CD14-positive monocyte (primary cell): Measurements from ENCODE around the gene ADH4. TPM values are rescaled to one million over a fixed set of nuclear protein-coding genes. Genes with fewer than 3 reads are reported as not detected.

ENCODE experiments used
- DNase-seq, 3 donors: peaks; one replicate each; pipeline ENCODE4 v3.0.0-alpha.2; 2011 to 2022
- H2AFZ ChIP-seq: 2 replicates; pipeline ENCODE4 v1.6.0; 2012; ENCODE audit warnings: mild to moderate bottlenecking, low read depth, low read length, inconsistent platforms; ENCODE audit not compliant: insufficient read depth, poor library complexity, severe bottlenecking
- H3K27ac ChIP-seq, 2 donors: 1 replicate in 1 of 2; 2 replicates in 1 of 2; pipeline ENCODE4 v1.5.1; 2012 to 2013; ENCODE audit warnings: low read length in 2 of 2, control low read depth in 1 of 2, inconsistent platforms in 1 of 2, low read depth in 1 of 2, mild to moderate bottlenecking in 1 of 2
- H3K27me3 ChIP-seq, 2 donors: one replicate each; pipeline versions ENCODE4 v1.6.0 to v1.6.1; 2011 to 2013; ENCODE audit warnings: low read length in 2 of 2; ENCODE audit not compliant: control insufficient read depth in 2 of 2, insufficient read depth in 2 of 2
- H3K36me3 ChIP-seq, 2 donors: replicated peaks in 1 of 2; 1 replicate in 1 of 2; 2 replicates in 1 of 2; pipeline versions ENCODE4 v1.5.1 to v1.6.1; 2012 to 2013; ENCODE audit warnings: low read length in 2 of 2, control low read depth in 1 of 2, inconsistent platforms in 1 of 2, mild to moderate bottlenecking in 1 of 2; ENCODE audit not compliant: insufficient read depth in 2 of 2, control insufficient read depth in 1 of 2
- H3K4me1 ChIP-seq, 2 donors: 1 replicate in 1 of 2; 2 replicates in 1 of 2; pipeline versions ENCODE4 v1.5.1 to v1.6.1; 2012 to 2013; ENCODE audit warnings: low read length in 2 of 2, control low read depth in 1 of 2, inconsistent platforms in 1 of 2, mild to moderate bottlenecking in 1 of 2, moderate library complexity in 1 of 2; ENCODE audit not compliant: insufficient read depth in 2 of 2, control insufficient read depth in 1 of 2
- H3K4me2 ChIP-seq: replicated peaks from 2 replicates; pipeline ENCODE3; 2012; ENCODE audit warnings: low read length, moderate library complexity, mild to moderate bottlenecking; ENCODE audit not compliant: poor library complexity, severe bottlenecking; ENCODE audit errors: extremely low read depth
- H3K4me3 ChIP-seq, 3 experiments: fragments of 200-600 bp in 1 of 3; sonication (generic) in 1 of 3; replicated peaks in 1 of 3; 1 replicate in 2 of 3; 2 replicates in 1 of 3; pipeline ENCODE4 v1.5.1; 2011 to 2013; ENCODE audit warnings: low read length in 3 of 3, mild to moderate bottlenecking in 3 of 3, control low read depth in 2 of 3, low read depth in 2 of 3, inconsistent platforms in 1 of 3, moderate library complexity in 1 of 3
- H3K79me2 ChIP-seq: 2 replicates; pipeline ENCODE4 v1.6.0; 2012; ENCODE audit warnings: mild to moderate bottlenecking, control low read depth, inconsistent platforms, low read length, moderate library complexity; ENCODE audit not compliant: insufficient read depth
- H3K9ac ChIP-seq: 2 replicates; pipeline ENCODE4 v1.6.0; 2017; ENCODE audit warnings: low read length, mild to moderate bottlenecking; ENCODE audit not compliant: insufficient read depth, poor library complexity, severe bottlenecking
- H3K9me3 ChIP-seq, 2 donors: replicated peaks in 1 of 2; 1 replicate in 1 of 2; 2 replicates in 1 of 2; pipeline versions ENCODE4 v1.5.1 to v1.6.1; 2012 to 2013; ENCODE audit warnings: low read length in 2 of 2, control low read depth in 1 of 2; ENCODE audit not compliant: control insufficient read depth in 1 of 2, insufficient read depth in 1 of 2
- H4K20me1 ChIP-seq: 2 replicates; pipeline ENCODE4 v1.6.0; 2012; ENCODE audit warnings: mild to moderate bottlenecking, low read length, control low read depth, moderate library complexity; ENCODE audit not compliant: insufficient read depth
- H3K27ac Mint-ChIP-seq, 7 donors: one replicate each; pipeline ENCODE4 v1.8.0; 2020; ENCODE audit warnings: mild to moderate bottlenecking in 7 of 7, mixed read lengths in 7 of 7, moderate library complexity in 6 of 7, inconsistent platforms in 2 of 7
- H3K27me3 Mint-ChIP-seq, 3 donors: one replicate each; pipeline ENCODE4 v1.8.0; 2021 to 2022; ENCODE audit warnings: low read depth in 3 of 3, mild to moderate bottlenecking in 3 of 3, mixed read lengths in 3 of 3, moderate library complexity in 3 of 3, inconsistent platforms in 1 of 3
- H3K36me3 Mint-ChIP-seq, 2 donors: one replicate each; pipeline ENCODE4 v1.8.0; 2020; ENCODE audit warnings: mixed read lengths in 2 of 2, inconsistent platforms in 1 of 2, mild to moderate bottlenecking in 1 of 2
- H3K4me1 Mint-ChIP-seq: one replicate; pipeline ENCODE4 v1.8.0; 2020; ENCODE audit warnings: mild to moderate bottlenecking, mixed read lengths
- H3K4me3 Mint-ChIP-seq, 2 donors: one replicate each; pipeline ENCODE4 v1.8.0; 2020; ENCODE audit warnings: mild to moderate bottlenecking in 2 of 2, mixed read lengths in 2 of 2, moderate library complexity in 1 of 2
- H3K9me3 Mint-ChIP-seq, 7 donors: one replicate each; pipeline ENCODE4 v1.8.0; 2020 to 2022; ENCODE audit warnings: mixed read lengths in 7 of 7, mild to moderate bottlenecking in 6 of 7, moderate library complexity in 6 of 7, inconsistent platforms in 2 of 7
- WGBS: methylation state at CpG from one replicate; pipeline ENCODE4 v1.1.5; 2013; ENCODE audit warnings: missing lambda C conversion rate; ENCODE audit not compliant: insufficient coverage; 5-methylcytosine and 5-hydroxymethylcytosine counted together
- intact Hi-C, 2 donors: fragments of 100-400 bp; cut with micrococcal nuclease; formaldehyde crosslinking; loops; one replicate each; pipeline versions ENCODE4 v1.15.0 to v1.15.1; 2023
- polyA plus RNA-seq, 3 donors: library from polyadenylated mRNA; depleted of rRNA in 1 of 3; unstranded in 2 of 3; stranded (reverse) in 1 of 3; fragments of 300-500 nt in 2 of 3; fragments of >200 nt in 1 of 3; fragmentation: Illumina TruSeq in 2 of 3; gene quantifications; 1 replicate in 2 of 3; 2 replicates in 1 of 3; pipeline ENCODE4 v1.2.3, GENCODE V29; 2012 to 2021
- TF ChIP-seq, protein P1 (sequence below): fragments of 200-600 bp; IDR thresholded peaks from one replicate; pipeline ENCODE4 v1.8.0; 2022; ENCODE audit warnings: antibody characterized with exemption, mild to moderate bottlenecking

ADH4 gene
- polyA plus RNA-seq, 3 donors, result not detected

DNA sequence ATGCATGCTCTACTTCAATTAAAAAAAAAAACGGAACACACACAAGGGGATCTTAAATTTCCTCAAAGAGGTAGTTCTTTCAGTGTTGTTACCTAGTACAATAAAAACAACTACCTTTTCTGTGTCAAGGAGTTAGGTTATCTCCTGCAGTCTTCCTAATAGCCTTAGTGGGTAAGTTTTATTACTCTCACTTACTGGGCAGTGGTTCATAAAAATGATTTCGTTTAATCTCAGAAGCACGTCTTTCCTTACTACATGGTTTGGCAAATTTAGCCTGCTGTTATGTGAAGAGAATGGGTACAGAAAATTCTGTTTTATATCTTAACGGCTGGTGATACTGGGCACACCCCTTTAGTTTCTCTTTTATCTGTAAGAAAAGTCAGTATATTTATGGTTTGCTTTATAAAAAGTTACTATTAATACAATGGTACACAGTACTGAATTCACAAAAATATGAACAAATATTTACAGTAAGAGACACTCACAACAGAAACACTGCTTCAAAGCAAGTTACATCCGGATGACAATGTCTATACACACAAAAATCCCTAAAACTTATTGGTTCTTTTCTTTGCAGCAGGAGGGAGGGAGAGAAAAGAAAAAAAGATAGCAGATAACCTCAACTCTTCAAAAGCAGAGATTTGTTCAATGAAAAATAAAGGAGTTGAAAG, 64.3 kb downstream of the ADH4 start:
- WGBS, result no CpG with 5 or more reads among the region's 5 CpGs
- H3K4me2 ChIP-seq, result no peak overlapping the region
- no peaks in the 10 kb centered on the region for H3K27me3 ChIP-seq
- Mint-ChIP-seq H3K27ac (peak overlapping the region in 1 of 7 donors; percentile 66), H3K36me3 (peaks cover 68 to 95% of the 10 kb centered on the region in 2 donors), H3K27me3 (no peaks in the 10 kb centered on the region), H3K4me3 (no peak overlapping the region), H3K4me1 (no peaks in the 10 kb centered on the region), H3K9me3 (no peaks in the 10 kb centered on the region)
- H2AFZ ChIP-seq, result no peak overlapping the region
- no peak overlapping the region for H3K9ac ChIP-seq
- H3K9me3 ChIP-seq, result no peaks in the 10 kb centered on the region
- H3K4me1 ChIP-seq, result no peaks in the 10 kb centered on the region
- peaks cover 3% of the 10 kb centered on the region for H3K79me2 ChIP-seq
- TF ChIP-seq, protein P1, sequence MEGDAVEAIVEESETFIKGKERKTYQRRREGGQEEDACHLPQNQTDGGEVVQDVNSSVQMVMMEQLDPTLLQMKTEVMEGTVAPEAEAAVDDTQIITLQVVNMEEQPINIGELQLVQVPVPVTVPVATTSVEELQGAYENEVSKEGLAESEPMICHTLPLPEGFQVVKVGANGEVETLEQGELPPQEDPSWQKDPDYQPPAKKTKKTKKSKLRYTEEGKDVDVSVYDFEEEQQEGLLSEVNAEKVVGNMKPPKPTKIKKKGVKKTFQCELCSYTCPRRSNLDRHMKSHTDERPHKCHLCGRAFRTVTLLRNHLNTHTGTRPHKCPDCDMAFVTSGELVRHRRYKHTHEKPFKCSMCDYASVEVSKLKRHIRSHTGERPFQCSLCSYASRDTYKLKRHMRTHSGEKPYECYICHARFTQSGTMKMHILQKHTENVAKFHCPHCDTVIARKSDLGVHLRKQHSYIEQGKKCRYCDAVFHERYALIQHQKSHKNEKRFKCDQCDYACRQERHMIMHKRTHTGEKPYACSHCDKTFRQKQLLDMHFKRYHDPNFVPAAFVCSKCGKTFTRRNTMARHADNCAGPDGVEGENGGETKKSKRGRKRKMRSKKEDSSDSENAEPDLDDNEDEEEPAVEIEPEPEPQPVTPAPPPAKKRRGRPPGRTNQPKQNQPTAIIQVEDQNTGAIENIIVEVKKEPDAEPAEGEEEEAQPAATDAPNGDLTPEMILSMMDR, result no peak
- peaks cover 85 to 98% of the 10 kb centered on the region in 2 donors for H3K36me3 ChIP-seq
- H3K27ac ChIP-seq, result no peak overlapping the region
- no peak for DNase-seq
- H3K4me3 ChIP-seq, result no peak overlapping the region
- intact Hi-C loops, result no loop called here
- no peaks in the 10 kb centered on the region for H4K20me1 ChIP-seq

DNA sequence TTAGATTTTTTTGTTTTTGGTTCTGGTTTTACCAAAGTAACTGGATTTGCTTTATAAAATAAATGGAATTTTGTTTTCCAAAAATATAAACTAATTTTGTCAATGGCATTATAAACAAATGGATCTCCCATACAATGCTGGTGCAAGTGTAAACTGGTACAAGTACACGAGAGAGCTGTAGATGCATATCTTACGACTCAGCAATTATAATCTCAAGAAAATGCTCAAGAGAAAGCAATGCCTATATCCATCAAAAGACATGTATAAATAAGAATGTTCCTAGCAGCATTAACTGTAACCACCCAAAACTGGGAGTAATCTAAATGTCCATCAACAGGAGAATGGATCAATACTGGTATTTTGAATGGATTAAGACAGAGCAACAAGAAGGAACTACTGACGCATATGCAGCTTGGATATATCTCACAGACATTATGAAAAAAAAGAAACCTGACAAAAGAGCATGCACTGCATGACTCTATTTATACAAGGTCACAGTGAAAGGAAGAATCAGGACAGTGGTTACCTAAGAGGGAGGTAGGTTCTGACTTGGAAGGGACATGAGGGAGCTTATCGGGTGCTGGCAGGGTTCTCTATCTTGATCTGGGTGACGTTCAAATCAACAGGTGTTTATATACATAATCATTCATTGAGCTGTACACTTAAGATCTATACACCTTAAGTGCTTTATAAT, 65.0 kb downstream of the ADH4 start:
- Histone ChIP-seq H3K27me3 (no peaks in the 10 kb centered on the region), H2AFZ (no peak overlapping the region), H3K79me2 (peaks cover 3% of the 10 kb centered on the region), H3K9ac (no peak overlapping the region), H4K20me1 (no peaks in the 10 kb centered on the region), H3K27ac (no peak overlapping the region), H3K4me2 (no peak overlapping the region), H3K36me3 (peaks cover 84 to 98% of the 10 kb centered on the region in 2 donors), H3K9me3 (no peaks in the 10 kb centered on the region), H3K4me1 (no peaks in the 10 kb centered on the region), H3K4me3 (no peak overlapping the region)
- DNase-seq, result no peak
- no peaks in the 10 kb centered on the region for H3K9me3 Mint-ChIP-seq
- peaks cover 0 to 1% (median 0%) of the 10 kb centered on the region in 3 donors for H3K27me3 Mint-ChIP-seq
- peaks cover 68 to 98% of the 10 kb centered on the region in 2 donors for H3K36me3 Mint-ChIP-seq
- intact Hi-C loops, result no loop called here
- TF ChIP-seq, protein P1, result no peak
- H3K4me3 Mint-ChIP-seq, result no peak overlapping the region
- peak overlapping the region in 1 of 7 donors; percentile 59 for H3K27ac Mint-ChIP-seq
- no peaks in the 10 kb centered on the region for H3K4me1 Mint-ChIP-seq
- WGBS, result no CpG with 5 or more reads among the region's 5 CpGs
